NCI-H2227 (cell line): ENCODE results near the gene RARA.

Experiments
- DNase-seq: peaks from one replicate; lab custom pipeline; 2025; ENCODE audit not compliant: unreplicated experiment; lab: John Stamatoyannopoulos, UW

RARA gene

DNA sequence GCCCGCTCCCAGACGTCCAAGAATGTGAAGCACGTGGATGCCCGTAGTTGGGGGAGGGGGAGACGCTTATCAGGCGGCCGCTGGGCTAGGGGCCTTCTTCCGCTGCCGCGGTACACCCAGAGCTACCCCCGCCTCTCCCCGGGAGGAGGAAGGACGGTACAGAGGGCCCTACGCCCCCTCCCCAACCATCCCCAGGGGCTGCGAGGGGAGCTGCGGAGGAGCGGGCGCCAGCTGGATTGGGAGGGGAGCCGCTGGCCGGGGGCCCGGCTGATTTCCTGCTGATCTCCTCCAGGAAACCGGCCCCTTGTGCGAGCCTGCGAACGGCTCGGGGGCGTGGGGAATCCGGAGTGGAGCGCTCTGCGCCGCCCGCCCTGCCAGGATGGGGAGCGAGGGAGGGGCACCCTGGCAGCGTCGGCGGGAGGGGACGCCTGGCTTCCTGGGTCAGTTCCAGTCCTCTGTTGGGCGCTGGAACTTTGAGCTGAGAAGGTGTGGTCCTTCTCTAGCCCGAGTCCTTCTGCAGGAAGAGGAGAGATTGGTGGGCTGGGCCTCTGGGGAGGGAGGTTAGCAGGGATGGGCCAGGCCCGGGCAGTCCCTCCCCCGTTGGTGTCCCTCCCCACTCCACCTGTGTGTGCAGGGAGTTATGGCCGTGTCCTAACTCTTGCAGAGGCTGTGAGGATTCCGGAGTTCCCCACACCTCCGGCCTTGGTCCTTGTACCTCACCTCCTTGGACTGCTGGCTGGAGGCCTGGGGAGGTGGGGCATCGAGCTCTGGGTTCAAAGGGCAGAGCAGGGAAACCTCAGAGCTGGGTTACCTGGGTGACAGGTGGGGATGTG is 36.4 kb downstream of the RARA start:
- peak; percentile 61 for DNase-seq

DNA sequence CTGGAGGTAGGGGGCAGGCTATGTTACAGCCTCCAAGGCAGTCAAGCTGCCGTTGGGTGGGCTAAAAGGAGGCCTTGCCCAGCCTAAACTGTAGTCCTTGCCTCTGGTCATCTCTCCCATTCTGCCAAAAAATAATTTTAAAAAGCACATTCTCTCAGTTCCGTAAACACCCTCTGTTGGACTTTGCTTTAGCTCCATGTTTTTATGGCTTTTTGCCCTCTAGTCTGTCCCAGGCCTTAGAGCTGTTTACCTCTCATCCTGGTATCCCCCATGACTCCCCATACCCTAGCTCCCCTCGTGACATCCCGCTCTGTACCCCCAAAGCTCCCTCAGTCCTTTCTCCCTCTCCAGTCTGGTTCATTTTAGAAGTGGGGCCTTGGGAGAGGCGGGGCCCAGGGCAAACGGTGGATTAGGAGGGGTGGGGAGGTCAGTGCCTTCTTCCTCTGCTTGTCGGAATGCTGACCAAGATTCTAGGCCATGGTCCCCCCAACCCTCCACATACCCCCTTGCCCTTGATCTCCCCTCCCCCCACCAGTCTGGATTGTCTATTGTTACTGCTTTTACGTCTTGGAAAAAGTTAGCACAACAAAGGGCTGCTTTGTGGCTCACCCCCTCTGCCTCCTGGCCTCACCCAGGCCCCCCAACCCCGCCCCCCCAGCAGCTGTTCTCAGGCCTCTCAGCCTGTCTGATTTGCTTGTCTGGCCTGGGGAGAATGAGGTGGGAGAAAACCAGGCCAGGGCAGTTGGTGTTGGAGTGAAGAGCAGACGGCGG is 37.2 kb downstream of the RARA start:
- no peak for DNase-seq

DNA sequence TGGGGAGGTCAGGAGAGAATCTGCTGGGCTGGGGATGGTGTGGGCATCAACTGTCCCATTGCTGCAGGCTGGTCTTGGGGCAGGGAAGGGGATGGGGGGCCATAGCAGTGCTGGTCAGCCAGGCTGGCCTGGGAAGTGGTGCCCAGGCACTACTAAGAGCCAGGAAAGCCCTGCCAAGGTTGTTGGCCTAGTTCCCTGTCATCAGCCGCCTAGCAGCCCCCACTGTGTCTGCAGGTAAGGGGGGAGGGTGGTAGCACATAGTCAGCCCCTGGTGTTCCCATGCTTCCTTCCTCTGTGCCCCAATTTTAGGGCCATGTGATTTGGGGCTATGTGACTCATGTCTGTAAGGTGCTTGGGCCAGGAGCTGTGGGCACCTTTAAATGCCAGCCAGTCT is 37.8 kb downstream of the RARA start:
- DNase-seq: no peak

DNA sequence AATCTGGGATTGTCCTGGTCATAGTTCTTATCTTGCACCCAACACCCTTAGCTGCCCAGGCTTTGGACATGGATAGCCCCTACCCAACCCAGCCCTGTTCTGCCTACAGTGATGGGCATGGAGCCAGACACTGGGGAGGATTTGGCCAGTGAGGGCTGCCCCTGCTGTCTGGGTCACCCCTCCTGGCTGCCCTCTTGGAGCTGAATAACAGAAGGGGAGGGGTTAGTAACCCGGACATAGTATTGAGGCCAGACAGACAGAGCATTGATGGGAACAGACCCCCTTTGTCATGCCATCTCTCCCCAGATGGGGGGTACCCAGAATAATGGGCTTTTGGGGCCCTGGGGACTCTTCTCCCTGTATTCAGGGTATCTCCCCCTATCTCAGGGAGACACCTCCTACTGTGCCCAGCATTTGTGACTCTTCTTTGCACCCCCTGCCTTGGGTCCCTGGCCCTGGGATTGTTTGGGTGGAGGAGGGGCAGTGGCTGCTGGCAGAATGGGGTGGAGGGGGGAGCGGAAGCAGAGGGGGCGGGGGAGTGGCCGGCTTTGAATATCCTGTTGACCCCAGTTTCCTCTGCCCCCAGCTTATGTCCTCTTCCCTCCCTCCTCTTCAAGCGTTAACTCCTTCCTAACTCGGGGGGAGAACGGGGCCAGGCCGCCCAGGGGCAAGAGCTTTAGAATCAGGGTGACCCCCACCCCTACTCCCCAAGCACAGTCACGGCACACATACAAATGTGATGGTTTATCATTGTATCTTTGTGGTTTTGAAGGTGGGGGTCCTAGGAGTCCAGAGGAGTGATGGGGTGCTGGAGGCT is 38.5 kb downstream of the RARA start:
- DNase-seq: no peak

DNA sequence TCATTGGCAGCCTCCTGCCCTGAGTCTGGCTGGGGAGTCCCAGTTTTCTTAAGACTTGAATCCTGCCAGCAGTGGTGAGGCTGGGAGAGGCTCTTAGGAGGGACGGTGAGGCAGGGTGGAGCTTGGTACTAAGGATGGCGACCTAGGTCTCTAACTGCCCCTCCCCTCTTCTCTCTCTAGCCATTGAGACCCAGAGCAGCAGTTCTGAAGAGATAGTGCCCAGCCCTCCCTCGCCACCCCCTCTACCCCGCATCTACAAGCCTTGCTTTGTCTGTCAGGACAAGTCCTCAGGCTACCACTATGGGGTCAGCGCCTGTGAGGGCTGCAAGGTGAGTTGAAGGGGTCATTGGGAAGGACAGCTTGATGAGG is 39.1 kb downstream of the RARA start:
- no peak for DNase-seq

DNA sequence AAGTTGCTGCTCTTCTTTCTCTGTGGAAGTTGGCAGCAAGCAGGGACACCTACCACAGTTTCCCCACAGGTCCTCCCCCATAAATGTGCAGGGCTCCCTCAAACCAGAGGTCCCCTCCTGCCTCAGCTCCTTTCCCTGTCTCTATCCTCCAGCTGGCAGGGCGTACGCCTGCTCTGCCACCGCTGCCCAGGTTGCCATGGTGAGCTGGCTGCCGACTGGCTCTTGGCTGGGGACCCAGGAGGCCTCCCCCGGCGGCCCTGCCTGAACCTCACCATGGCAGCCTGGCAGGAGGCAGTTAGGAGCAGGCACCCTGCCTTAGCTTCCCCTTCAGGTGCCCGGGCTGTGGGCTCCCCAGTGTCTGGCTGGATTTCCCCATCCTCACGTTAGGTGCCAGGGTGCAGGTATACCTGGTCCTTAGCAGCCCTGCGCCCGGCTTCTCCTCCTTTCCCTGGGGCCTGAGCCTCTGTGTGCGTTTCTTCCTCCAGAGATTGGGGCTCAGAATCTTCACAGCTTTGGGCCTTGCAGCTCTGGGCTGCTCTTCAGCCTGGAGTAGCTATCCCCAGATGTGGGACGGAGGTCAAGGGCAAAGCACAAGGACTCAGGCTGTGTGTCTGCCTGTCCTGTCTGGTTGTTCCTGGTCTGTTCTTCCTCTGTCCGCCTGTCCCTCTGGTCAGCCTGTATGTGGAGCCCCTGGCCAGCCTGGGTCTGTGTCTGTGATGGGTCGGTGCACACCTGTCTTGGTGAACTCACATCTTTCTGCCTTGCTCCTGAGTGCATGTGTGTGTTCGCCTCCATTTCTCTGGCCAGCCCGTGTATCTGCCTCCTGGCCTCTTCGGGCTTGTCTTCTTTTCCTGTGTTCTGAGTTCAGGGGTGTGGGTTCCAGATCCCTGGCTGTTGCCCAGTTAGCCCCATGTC is 39.8 kb downstream of the RARA start:
- peak; percentile 15 for DNase-seq

DNA sequence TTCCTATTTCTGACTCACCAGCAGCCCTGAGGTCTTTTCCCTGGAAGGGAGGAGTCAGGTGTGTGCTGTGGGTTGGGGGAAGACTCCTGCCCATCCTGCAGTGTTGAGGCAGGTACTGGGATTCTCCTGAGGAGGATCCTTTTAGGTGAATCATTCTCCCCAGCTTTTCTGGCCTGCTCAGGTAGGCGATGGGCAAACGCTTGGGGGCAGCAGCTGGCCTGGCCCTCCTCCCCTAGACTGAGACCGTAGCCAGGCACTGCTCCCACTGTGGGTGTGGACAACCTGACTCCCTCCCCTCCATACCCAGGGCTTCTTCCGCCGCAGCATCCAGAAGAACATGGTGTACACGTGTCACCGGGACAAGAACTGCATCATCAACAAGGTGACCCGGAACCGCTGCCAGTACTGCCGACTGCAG is 40.5 kb downstream of the RARA start:
- DNase-seq: peak; percentile 47

DNA sequence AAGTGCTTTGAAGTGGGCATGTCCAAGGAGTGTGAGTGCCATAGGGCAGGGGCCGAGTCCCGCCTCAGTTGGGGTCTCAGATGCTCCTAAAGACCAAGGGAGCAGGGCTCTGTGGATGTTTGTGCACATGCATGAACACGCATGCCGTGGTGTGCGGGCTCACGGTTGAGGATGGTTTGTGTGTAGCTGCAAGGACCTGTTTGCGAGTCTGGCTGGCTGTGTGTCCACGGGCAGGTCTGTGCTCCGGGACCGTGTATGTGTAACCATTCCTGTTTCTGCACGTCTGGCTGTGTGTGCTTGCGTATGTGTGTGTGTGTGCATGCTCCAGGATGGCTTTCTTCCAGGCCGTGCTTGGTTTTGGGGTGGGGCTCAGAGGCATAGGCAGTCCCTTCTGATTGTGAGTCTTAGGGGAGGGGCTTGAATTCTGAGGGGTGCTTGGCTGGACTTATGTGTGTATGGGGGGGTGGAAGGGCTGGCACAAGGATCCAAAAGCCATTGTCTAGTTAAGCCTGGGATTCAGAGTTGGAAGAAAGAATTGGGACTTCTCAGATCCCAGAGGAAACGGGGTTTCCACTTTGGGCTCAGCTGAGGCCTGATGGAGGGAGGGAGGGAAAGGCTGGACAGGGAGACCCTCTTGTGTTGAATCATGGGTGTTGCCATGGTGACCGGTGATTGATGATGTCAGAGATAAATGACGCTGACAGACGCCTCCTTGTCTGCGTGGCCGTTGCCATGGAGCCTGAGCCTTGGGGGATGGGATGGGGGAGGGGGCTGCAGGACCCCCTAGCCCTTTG is 41.1 kb downstream of the RARA start:
- peak; percentile 96 for DNase-seq

DNA sequence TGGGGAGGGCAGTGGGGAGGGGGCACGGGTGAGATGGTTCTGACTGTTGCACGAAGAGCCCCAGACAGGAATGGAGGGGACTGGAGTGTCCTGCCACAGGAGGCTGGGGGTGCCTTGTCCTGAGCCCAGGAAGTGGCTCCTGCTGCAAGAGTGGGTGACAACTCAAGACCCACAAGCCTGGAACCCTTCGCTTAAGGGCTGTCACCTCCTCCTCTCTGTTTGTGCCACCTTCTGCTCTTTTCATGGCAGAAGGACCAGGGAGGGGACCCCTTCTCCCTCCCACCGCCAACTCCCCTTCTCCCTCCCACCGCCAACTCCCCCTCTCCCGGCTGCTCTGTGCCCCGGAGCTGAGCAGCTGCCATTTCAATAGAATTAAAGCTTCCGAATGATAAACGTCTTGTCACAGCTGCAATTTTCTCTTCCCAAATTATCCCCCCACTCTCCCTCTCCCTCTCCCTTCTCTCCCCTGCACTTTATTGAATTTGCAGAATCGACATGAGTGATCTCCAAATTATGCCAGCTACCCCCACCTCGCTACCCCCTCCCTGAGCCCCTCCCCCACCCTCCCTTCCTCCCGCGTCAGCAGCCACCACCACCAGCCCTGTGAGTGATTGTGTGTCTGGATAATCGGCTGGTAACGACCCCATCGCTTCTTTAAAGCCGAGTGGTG is 41.8 kb downstream of the RARA start:
- peak; percentile 89 for DNase-seq

DNA sequence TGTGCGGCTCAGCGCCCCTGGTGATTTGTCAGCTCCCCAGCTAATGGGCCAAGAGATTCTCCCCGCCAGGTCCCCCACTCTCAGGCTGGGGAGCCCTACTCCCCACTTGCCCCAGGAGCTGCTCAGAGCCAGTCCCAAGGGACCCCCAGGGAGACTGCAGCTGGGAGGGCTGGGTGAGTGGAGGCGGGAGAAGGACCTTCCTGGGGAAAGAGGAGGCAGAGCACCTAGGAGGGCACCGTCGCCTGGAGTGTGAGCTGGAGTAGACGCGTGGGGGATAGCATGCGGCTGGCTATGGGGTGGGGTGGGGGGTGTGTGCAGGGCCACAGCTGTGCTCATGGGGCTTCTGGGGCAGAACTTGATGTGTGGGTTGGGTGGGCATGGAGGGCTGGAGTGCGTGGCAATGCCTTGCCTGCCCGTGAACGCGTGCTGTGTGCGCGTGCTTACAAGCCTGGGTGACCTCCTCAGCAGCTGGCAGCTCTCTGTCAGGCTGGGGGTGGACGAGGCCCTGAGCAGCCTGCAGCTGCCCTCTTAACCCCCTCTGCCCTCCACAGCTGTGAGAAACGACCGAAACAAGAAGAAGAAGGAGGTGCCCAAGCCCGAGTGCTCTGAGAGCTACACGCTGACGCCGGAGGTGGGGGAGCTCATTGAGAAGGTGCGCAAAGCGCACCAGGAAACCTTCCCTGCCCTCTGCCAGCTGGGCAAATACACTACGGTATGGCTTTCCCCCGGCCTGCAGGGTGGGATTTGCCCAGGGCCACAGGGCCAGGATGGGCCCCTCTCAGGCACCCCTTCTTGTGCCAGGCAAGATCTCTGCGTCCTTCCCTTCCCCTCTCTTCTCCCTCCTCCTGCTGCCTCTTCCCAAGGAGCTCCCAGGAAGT is 42.6 kb downstream of the RARA start:
- peak; percentile 77 for DNase-seq

DNA sequence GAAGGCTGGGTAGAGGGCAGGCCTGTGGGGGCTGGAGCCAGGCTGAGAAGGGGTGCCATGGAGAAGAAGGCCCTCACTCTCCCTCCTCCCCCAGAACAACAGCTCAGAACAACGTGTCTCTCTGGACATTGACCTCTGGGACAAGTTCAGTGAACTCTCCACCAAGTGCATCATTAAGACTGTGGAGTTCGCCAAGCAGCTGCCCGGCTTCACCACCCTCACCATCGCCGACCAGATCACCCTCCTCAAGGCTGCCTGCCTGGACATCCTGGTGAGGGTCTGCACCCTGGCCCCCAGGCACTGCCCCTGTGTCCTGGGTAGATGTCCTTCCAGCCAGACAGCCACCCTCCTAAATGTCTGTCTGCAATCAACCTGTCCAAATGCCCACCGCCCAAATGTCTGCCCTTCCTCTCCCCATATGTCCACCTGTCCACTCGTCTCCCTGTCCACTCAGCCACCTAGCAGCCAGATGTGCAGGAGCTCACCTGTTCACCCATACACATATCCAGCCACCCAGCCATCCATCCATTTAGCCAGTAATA is 43.3 kb downstream of the RARA start:
- DNase-seq: no peak

DNA sequence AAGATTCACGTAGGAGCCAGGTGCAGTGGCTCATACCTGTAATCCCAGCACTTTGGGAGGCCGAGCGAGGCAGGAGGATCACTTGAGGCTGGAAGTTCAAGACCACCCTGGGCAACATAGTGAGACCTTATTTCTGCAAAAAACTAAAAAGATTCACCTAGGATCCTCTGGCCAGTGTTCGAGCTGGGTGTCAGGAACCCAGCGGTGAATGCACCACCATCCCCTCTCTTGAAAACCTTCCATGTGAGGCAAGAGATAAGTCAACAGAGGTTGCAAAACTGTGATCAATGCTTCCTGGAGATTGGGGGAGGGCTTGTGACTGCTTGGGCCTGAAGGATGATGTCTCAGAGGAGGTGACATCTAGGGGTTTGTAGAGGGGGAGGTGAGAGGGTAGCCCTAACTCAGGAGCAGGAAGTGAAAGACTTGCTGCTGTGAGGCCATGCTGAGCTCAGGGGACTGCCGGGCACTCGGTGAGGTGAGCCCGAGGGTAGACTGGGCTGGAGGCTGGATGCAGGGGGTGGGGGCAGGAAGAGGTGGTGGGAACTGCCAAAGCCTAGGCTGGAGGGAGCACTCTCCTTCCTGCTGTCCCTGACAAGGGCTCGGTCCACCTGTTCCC is 43.9 kb downstream of the RARA start:
- DNase-seq: no peak

DNA sequence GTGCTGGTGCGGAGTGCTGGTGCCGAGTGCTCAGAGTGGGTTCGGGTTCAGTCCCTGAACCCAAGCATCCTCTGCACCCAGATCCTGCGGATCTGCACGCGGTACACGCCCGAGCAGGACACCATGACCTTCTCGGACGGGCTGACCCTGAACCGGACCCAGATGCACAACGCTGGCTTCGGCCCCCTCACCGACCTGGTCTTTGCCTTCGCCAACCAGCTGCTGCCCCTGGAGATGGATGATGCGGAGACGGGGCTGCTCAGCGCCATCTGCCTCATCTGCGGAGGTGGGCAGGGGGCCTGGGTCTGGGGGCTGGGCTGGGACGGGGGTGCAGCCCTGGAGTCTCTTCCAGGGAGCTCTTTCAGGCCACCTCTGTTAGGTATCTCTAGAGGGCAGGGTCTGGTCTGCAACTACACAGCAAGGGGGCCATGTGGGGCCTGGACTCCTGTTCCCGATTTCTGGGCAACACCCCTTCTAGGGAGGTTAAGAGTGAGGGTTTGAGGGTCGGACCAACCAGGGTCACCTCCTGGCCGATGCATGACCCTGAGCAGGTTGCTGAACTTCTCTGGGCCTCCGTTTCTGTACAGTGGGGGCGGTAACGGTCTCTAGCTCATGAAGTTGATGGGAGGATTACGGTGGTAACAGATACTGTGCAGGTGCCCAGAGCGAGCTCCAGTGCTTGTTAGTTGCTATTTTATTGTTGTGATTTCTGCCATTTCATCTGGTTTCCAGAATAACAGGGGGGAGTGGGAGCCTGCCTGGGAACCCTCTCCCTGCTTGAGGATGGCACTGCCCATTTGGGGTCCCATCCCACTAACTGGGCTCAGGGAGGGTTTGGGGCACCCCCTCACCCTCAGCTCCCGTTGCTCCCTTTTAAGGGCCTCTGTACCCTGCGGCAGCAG is 45.5 kb downstream of the RARA start:
- DNase-seq: no peak

DNA sequence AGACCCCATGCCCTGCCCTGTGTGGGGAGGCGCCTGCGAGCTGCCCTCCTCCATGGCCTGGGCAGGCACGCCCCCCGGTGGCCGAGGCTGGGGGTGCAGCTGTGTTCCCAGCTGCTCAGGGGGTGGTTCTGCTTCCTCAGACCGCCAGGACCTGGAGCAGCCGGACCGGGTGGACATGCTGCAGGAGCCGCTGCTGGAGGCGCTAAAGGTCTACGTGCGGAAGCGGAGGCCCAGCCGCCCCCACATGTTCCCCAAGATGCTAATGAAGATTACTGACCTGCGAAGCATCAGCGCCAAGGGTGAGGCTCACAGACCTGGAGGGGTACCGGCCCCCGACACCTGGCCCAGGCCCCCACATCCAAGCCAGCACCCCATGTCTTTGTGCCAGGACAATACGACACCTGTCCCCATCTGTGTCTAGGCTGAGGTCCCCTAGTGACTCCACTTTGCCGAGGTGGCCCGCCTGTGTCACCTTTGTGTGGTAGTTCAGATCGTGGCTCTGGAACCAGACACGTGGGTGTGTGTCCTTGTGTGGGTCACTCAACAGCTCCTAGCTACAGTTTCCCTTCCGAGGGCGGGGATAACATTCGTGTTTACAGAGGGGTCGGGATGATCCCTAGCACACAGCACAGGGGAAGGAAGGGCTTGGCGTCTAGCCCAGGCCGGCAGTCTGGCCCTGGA is 46.3 kb downstream of the RARA start:
- DNase-seq: peak; percentile 78

DNA sequence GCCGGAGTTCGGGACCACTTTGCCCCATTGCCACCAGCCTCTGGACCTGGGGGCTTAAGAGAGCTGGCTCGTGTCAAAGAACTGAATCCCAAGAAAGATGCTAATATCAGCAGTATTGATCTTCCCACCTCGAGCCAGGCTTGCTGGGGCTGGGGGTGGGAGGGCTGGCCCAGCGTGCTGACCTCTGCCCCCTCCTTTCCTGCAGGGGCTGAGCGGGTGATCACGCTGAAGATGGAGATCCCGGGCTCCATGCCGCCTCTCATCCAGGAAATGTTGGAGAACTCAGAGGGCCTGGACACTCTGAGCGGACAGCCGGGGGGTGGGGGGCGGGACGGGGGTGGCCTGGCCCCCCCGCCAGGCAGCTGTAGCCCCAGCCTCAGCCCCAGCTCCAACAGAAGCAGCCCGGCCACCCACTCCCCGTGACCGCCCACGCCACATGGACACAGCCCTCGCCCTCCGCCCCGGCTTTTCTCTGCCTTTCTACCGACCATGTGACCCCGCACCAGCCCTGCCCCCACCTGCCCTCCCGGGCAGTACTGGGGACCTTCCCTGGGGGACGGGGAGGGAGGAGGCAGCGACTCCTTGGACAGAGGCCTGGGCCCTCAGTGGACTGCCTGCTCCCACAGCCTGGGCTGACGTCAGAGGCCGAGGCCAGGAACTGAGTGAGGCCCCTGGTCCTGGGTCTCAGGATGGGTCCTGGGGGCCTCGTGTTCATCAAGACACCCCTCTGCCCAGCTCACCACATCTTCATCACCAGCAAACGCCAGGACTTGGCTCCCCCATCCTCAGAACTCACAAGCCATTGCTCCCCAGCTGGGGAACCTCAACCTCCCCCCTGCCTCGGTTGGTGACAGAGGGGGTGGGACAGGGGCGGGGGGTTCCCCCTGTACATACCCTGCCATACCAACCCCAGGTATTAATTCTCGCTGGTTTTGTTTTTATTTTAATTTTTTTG is 47.1 kb downstream of the RARA start:
- DNase-seq: no peak
